DMS 273 treated with DMSO at 0.1 percent for 48 hours (cell line): Measurements from ENCODE around the gene TPM2.

ENCODE experiments used
- DNase-seq: peaks from one replicate; lab custom pipeline; 2025; lab: John Stamatoyannopoulos, UW

The TPM2 gene

GRCh38 chr9:35718721-35719511 lies 29.2 kb upstream of the TPM2 start:
- no peak for DNase-seq

- DNase-seq = no peak
Observed at GRCh38 chr9:35717132-35717870, 27.6 kb upstream of the TPM2 start.

GRCh38 chr9:35716230-35716629 lies 26.5 kb upstream of the TPM2 start:
- no peak for DNase-seq

GRCh38 chr9:35714579-35715252 lies 25.0 kb upstream of the TPM2 start:
- DNase-seq = no peak

- DNase-seq = no peak
Observed at GRCh38 chr9:35714123-35714522, 24.4 kb upstream of the TPM2 start.

GRCh38 chr9:35713578-35713977 lies 23.9 kb upstream of the TPM2 start:
- DNase-seq = no peak

- no peak for DNase-seq
Observed at GRCh38 chr9:35712762-35713400, 23.2 kb upstream of the TPM2 start.

GRCh38 chr9:35711501-35712428 lies 22.0 kb upstream of the TPM2 start:
- DNase-seq = no peak

GRCh38 chr9:35710818-35711500 lies 21.2 kb upstream of the TPM2 start:
- DNase-seq = no peak

GRCh38 chr9:35708146-35708545 lies 18.4 kb upstream of the TPM2 start:
- no peak for DNase-seq

- DNase-seq = no peak
Observed at GRCh38 chr9:35706951-35707350, 17.2 kb upstream of the TPM2 start.

- DNase-seq = no peak
Observed at GRCh38 chr9:35705836-35706430, 16.2 kb upstream of the TPM2 start.

GRCh38 chr9:35705372-35705771 lies 15.6 kb upstream of the TPM2 start:
- DNase-seq = no peak

GRCh38 chr9:35703906-35704672 lies 14.4 kb upstream of the TPM2 start:
- DNase-seq = no peak

- DNase-seq = no peak
Observed at GRCh38 chr9:35702696-35703095, 13.0 kb upstream of the TPM2 start.

- no peak for DNase-seq
Observed at GRCh38 chr9:35700942-35701341, 11.2 kb upstream of the TPM2 start.

- DNase-seq = no peak
Observed at GRCh38 chr9:35700031-35700430, 10.3 kb upstream of the TPM2 start.

GRCh38 chr9:35698231-35698630 lies 8.5 kb upstream of the TPM2 start:
- no peak for DNase-seq

- DNase-seq = no peak
Observed at GRCh38 chr9:35697486-35697885, 7.8 kb upstream of the TPM2 start.
